Testis (tissue), 2 donors: ENCODE data around the gene TLR8.

Source experiments
- CTCF ChIP-seq, 3 experiments: fragments of 450-650 bp in 2 of 3; fragments of 200-600 bp in 1 of 3; sonication (generic) in 1 of 3; IDR thresholded peaks; one replicate each; pipeline ENCODE4 v1.5.1; 2016 to 2019; ENCODE audit warnings: antibody characterized with exemption in 3 of 3, mild to moderate bottlenecking in 2 of 3, moderate library complexity in 1 of 3
- POLR2A ChIP-seq: fragments of 450-650 bp; IDR thresholded peaks from one replicate; pipeline ENCODE4 v1.6.1; 2017; ENCODE audit warnings: antibody characterized with exemption, mild to moderate bottlenecking, moderate library complexity

GRCh38 chrX:12906046-12906761 lies at the start of gene TLR8:
- TF ChIP-seq CTCF (IDR thresholded peaks at IDR 0.05) (no peak), POLR2A (no peak)
